ENCODE results near the gene TMEM184B.
A peak's percentile ranks its signal among the peaks of the same experiment; 100 is the strongest.

The TMEM184B gene

DNA sequence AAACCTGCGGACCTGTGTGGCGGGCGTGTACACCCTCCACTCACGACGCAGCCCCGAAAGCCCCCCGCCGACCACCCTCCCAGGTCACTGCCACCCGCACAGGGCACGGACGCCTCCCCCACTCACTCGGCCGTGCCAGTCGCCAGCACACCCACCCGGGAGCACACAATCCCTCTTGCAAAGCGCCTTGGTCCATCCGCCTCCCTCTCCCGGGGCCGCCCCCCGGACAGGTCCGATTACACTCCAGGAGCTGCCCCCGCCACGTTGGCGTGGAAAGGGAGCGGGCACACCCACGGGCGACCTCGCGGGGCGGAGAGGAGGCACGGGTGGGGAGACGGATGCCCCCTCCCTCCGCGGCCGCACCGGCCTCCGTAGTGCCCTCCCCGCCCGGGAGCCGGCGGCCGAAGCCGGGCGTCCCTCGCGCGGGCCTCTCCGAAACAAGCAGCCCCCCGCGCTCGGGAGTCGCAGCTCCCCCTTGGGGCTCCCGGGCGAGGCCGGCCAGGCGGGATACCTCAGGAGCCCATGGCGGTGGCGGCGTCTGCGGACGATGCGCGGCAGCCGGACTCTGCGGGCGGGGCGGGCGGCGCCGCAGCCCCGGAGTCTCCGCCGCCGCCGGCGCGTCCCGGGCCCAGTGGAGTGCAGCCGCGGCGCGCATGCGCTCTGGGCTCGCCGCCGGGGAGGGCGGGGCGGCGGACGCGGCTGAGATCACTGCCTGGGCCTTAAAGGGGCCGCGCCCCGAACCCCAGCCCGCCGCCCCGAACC is at the start of gene TMEM184B:
Gene TMEM184B (minus strand): TSS at position 638 of the 762 bp plus-strand sequence. CDS start 25,049 bp downstream, outside the sequence.
- peak; percentile 83 for DNase-seq

DNA sequence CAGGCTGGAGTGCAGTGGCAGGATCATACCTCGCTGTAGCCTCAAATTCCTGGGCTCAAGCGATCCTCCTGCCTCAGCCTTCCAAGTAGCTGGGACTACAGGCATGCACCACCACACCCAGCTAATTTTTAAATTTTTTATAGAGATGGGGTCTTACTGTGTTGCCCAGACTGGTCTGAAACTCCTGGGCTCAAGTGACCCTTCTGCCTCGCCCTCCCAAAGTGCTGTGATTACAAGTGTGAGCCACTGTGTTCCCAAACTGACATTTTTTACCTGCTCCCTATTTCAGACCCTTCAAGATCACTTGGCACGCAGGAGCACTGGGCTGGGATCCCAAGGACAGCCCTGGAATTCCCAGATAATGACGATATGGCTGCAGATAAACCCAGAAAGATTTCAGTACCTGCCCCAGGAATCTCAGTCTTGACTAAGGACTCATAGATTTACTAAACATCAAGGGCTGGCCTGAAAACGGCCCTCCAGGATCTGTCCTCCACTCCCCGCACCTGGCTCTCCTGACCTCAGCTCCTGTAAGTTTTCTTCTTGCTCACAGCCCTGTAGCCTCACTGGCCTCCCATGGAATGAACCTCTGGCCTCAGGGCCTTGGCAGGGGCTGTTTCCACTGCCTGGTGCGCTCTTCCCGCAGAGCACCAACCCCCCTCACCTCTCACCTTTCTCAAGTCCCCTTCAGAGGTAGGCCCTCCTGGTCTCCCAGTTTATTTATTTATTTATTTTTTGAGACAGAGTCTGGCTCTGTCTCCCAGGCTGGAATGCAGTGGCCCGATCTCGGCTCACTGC is 48.0 kb upstream of the TMEM184B start:
- no peak for DNase-seq

DNA sequence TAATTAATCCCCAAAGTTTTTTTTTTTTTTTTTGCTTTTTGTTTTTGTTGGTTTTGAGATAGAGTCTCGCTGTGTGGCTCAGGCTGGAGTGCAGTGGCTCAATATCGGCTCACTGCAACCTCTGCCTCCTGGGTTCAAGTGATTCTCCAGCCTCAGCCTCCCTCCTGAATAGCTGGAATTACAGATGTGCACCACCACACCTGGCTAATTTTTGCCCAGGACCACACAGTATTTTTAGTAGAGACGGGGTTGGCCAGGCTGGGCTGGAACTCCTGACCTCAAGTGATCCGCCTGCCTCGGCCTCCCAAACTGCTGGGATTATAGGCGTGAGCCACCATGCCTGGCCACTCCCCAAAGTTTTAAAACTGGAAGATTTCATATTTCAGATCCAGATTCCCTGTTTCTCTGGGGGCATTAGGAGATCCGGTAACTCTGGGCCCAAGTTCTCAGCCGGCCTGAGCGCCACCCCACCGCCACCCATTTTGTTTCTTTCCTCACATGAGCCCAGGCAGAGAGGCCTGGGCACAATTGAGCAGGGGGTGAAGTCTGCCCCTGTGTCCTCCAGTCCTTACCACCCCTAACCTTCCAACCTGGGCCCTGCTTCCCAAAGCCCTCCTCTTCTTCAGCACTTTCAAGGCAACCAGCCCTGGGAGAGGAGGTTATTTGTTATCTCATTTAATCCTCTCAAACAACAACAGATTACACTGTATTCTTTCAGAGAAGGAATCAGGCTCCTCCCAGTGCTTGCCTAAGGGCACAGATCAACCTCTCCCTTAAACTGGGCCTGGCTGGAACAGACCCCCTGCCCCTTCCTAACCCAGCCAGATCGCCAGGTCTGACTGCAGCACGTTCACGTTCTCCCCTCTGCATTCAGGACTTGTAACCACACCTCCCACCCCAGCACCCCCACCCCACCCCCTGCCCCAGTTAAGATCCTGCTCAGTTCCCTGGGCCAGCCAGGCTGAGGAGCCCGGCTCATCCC is 46.3 kb upstream of the TMEM184B start:
- DNase-seq = no peak

DNA sequence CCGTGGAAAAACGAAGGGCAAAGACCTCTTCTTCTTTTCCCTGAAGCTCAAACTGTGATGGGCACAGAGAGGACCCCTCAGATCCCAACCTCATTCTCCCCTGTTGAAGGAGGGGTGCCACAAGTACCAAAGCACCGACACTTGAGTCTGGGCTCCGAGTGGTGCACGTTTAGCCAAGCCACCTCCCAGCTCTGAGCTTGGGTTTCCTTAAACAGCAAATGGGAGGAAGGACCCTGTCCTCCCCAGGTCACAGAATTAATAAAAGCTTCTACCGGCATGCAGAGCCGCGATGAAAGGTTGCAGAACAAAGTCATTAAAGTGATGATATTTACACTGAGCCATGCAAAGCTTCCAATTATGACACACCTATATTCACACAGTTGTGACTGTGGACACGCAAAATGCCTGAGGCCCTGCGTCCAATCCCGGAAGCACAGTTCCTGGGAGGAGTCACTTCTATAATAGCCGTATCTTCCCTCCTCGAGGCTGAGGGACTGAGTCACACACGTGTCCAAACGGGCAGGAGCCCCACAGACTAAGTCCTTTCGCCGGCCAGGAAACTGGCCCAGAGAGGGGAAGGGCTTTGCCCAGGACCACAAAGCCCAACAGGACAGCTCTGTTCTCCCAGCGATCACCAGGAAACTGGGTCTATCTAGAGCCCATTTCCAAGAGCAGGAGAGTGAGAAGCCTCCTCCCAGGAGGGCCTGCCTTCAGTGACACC is 45.3 kb upstream of the TMEM184B start:
- DNase-seq = no peak

DNA sequence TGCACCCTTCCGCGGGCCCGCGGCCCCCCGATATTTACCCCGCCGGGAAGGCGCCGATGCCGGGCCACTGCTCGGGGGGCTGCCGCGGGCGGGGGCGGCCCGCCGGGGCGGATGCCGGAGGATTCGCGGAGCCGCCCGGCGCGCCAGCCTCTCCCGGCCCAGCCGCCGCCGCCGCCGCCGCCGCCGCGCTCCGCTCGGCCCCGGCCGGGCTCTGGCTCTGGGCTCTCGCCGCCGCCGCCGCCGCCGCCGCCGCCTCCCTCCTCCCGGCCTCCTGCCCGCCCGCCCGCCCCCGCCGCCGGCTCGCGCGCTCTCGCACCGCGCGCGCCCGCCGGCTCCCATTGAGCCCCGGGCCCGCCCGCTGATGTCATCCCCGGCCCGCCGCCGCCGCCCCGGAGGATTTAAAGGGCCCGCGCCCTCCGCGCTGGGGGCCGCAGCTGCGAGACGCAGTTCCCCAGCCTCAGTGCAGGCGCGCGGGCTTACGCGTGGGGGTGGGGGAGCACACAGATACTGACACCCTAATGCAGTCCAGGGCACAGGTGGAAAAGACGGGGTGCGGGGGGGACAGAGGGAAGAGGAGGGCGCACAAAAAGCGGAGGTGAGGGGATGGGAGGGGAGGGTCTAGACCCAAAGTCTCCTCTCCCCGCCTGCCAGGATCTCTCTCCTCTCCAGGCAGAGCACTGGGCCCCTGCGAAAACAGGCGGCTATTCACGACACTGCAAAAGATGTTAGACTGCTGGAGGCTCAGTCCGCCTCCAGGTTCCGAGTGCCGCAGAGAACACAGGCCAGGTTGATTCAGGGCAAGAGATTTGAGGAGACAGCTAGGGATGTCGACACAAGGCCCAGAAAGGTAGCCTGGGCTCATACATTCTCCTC is 44.5 kb upstream of the TMEM184B start, which contains the start of gene CSNK1E:
Gene CSNK1E (minus strand): TSS at position 312 of the 873 bp plus-strand sequence. CDS start 3,276 bp downstream, outside the sequence.
- DNase-seq = peak; percentile 74

DNA sequence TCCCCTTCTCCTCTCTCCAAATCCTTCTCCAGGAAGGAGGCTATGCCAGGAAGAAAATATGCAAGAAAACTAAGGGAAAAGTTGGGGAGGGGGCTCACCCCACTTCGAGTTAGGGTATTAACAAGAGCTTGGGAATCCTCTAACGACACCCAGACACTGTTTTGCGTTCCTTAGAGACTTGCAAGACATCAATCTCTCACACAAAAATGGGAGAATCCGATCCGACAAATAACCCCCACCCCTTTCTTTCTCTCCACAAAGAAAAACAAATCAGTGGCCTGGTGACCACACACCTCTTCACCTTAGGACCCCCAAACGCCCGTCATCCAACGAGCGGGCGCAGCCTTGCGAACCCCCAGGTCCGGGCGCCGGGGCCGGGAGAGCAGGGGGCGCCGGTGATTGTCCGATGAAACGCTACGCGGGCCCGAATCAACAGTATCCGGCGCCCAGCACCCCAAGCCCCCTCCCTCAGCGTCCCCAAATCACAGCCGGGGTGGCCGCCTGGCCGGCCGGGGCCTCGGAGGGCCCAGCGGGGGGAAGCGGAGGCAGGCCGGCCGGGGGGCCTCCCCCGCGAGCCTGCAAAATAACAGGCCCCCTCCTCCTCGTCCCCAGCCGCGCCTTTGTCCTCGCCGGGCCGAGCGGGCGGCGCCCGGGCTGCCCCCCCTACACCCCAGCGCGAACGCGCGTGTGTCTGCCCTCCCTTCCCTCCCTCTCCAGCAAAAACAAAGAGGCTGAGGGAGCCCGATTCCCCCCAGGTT is 43.7 kb upstream of the TMEM184B start:
- DNase-seq = peak; percentile 61

DNA sequence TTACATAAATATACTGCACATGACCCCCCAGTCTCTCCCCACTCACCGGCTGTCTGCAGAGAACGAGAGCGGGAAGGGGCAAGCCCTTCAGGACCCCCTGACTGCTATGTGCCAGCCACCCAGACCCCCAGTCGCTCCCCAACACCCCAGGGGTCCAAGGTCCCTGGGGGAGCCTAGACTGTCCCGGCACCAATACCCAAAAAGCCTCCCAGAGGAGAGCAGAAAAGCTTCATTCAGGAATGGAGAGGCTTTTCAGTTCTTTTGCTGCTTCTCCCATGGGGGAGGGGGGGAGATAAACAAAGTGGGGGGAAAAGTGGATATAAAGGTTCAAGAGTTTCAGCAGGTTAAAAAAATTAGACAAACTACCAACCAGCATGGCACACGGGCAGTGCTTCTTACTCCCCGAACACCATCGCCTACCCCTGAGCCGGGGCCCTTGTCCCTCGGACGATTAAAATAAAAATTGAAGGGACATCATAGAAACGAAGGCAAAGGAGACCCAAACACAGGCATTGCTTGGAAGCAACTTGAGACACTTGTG is 43.1 kb upstream of the TMEM184B start:
- peak; percentile 13 for DNase-seq

DNA sequence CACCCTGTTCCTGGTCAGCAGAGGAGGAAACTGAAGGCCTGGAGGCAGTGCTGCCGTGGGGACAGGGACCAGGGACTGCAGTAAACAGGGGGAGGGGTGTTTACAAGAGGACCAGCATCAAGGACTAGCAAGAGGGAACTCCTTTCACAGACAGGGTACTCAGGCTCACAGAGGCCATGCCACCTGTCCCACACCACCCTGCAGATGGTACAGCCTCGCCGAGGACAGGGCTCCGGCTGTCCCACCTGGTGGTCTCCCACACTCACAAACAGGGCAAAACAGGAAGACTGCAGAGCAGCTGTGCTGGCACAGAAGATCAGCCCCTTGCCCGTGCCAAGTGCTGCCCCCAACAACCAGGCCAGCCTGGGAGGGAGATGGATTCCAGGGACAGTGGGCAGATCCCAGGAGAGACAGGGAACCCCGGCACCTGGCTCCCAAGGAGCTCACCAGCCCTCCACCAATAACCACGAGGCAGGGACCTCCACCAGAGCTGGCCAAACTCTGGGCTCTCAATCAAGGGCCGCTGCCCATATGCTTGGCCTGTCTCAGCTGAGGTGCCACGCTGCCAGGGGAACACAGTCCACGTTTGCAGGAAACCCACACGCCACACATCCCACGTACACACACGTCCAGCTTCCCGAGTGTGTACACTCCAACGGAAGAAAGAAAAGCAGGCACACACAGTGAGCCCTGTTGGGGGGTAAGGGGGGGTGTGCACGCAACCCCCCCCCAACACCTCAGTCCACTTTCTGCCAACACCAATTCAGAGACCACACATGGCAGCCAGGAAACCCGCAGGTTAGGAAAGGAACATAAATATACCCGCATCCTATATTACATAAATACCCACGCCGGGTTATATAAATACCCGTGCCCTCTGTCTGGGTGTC is 42.4 kb upstream of the TMEM184B start:
- peak; percentile 13 for DNase-seq

DNA sequence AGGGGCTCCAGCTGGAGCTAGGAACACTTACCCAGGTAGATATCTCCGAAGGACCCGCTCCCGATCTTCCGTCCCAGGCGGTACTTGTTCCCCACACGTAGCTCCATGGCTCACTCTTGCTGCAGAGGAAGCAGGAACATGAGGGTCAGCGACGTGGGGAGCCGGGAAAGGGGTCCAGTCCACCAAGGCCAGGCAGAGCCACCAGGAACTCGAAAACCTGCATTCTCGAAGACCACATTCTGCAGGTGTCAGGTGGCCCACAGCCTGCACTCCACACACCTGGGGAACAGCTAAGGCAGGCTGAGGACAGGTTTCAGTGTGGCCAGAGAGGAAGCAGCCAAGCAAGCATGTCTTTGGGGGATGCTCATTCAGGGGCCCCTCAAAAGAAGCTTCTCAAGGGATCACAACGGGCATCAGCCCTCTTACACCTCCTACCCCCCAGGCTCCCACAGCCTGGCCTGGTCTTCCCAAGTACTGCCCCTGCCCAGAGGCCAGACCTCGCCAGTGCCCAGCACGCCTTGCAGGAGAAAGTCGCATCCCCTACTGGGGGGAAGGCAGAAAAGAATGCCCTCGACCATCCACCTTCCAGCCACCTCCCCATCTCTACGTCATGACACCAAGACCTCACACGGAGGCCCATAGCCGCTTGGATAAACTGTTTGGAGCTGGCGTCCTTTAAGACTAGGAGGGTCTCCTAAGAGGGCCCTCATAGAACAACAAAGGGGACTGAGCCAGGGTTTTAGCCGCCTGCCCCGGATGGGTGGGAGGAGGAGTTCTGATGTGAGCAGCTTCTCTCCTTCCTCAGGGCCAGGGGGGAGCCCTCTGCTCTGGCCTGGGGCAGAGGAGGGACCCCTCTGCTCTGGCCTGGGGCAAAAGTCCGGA is 41.5 kb upstream of the TMEM184B start:
- no peak for DNase-seq

DNA sequence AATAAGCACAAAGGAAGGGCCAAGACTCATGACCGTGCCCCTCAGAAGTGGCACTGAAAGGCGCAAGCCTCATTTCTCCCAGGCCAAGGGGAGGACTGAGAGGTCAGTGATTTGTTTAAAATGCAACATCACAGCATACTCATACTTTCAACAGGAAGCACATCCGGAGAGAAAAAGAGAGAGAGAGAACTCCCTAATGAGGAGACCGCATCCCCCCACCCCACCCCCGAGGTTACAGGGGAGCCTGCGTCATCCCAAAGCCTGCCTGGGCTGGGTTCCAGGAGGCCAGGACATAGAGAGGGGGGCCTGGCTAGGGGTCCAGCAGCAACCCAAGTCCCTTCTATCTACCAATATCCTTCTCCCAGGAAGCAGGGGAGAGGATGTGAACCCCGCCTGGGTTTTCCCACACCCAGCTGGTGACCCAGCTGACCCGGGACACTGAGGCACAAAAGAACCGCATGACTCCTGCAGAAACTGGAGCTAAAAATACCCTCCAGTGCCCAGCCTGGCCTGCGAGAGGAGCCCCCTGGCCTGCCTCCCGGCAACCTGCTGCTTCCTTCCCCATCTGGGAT is 40.7 kb upstream of the TMEM184B start:
- DNase-seq = peak; percentile 8

DNA sequence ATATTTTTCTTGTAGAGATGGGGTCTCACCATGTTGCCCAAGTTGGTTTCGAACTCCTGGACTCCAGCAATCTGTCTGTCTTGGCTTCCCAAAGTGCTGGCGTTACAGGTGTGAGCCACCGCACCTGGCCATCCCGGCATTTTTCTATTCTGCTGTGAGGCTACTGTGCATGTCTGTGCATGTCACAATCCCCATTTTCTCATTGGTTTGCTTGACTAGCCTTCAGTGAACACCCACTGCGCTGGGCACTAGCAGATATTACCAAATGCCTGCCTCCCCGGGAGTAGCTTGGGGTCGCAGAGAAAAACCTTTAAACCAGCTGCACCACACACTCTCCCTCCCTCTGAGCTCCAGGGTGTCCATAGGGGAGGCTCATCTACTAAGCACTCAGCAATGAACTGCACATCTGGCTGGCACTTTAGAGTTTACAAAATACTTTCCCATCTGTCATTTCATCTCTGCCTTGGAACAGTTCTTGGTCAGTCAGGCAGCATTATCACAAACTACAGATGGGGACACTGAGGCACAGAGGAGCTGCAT is 39.5 kb upstream of the TMEM184B start:
- no peak for DNase-seq

DNA sequence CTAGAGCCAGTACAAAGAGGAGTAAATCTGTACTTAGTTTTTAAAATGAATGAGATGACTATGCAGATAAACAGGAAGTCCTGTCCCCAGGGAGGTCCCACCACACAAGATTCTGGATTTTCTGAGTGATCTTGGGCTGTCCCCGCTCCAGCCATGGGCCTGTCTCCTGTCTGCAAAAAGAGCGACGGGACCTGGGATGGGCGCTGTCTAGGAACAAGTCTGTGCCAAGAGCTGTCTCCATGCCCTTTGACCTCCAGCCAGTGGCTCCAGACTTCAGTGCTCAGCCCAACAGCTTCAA is 38.5 kb upstream of the TMEM184B start:
- no peak for DNase-seq

DNA sequence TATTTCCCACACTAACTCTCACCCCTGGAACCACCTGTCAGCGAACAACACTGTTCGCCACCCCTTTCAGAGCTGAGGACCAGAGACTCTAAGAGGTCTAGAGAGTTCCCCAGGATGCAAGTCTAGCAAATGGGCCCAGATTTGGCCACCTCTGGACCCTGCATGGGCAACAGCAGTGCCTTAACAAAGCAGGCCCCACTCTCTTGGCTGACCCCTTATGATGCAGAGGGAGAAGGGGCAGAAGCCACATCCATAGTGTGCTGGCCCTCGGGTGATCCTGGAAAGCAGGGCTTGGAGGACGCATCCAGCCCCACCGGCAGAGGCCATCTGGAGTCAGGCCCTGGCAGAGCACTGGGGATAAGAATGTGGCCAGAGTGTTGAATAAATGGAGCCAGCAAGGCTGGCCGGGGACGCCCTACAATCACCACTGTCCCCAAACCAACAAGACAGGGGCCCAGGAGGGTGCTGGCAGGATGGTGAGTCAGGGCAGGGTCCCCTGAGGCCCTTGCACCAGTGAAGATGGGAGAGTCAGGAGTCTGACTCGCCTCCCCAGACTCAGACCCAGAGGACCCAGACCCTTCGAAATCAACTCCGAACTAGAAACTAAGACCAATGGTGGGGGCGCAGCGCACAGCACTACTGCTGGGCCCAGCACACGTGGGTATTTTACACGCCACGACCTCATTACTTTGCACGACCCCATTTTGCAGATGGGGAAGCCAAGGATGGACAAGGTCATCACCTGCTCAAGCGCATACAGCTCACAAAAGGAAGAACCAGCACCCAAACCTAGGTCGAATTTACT is 37.9 kb upstream of the TMEM184B start:
- no peak for DNase-seq

DNA sequence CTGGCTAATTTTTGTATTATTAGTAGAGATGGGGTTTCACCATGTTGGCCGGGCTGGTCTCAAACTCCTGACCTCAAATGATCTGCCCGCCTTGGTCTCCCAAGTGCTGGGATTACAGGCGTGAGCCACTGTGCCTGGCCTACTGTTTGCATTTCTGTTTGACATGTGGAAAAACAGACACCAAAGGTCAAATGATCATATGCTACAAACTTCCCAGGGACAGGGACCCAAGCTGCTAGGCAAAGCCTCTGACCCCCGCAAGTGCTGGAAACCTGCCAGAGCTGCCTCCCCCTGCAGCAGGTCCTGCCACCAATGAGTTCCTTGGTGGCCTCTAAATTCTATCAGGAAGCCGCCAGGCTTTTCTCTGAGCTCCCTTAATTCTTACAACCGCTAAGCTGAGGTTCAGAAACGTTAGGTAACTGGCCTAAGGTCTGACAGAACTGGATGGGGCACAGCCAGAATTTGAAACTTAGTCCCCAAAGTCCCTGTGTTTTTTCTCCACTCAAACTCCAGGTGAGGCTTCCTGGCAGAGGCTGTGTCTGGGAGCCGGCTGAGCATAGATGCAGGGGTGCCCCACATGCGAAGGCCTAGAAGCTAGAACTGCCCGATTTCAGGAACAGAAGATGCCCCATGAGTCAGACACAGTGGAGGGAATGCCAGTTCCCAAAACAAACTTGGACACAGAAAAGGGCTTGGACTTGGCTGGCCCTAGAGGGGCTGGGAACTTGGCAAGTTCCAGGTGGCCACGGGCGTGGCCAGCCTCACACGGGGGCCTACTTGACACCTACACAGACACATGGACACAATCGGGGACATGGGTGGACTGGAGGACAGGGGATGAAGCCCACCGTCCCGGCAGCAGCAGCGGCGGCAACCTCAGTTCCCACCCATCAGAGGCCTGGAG is 37.1 kb upstream of the TMEM184B start:
- no peak for DNase-seq

DNA sequence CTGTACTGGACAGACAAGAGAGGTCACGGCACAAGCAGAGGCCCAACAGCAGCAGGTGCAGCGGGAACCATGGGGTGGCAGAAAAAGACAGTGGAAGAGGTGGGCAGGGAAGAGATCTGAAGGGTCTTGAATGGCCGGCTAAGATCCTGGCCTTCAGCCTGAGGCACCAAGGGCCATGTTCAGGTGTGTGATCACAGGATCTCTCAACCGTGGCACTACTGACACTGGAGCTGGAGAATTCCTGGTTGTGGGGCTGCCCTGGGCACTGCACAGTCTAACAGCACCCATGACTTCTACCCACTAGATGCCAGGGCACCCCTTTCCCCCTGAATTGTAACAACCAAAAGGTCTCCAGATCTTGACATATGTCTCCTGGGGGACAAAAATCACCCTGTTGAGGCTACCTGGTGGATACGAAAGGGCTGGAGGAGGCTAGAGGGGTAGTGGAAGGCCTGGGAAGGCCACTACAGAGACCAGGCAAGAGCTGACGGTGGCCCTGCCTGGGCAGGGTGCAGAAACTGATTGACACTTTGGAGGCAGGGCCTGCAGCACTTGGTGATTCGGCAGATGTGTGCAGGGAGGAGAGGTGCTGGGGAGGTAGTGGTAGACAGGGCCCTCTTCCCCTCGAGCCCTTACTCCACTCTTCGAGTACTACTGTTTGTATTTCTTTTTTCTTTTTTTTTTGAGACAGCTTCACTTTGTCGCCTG is 36.1 kb upstream of the TMEM184B start:
- DNase-seq = no peak

Measured in activated naive CD4-positive, alpha-beta T cell treated with Interleukin-2 at 50 U/mL for 16 hours (primary cell).